SK-N-SH (cell line): Measurements from ENCODE around the gene MYBPH. TPM values are rescaled to one million over a fixed set of nuclear protein-coding genes. Genes with fewer than 3 reads are reported as not detected.

ENCODE experiments used
- CTCF ChIA-PET: fragments of 300-600, 350-600 bp; formaldehyde crosslinking; extraction: SDS; loops from one replicate; lab custom pipeline; 2021; lab: Yijun Ruan, JAX
- POLR2A ChIA-PET: fragments of 350-600 bp; sonication (Branson Sonifier 250); formaldehyde crosslinking; extraction: SDS; loops from one replicate; lab custom pipeline; 2020; ENCODE audit warnings: antibody characterized with exemption, inconsistent platforms; lab: Yijun Ruan, JAX
- DNase-seq: peaks from one replicate; pipeline ENCODE4 v3.0.0; 2012
- H2AFZ ChIP-seq: fragments of 200-600 bp; sonication (generic); 2 replicates; pipeline ENCODE4 v1.8.1; 2016; ENCODE audit warnings: antibody characterized with exemption, mild to moderate bottlenecking, low read depth
- H3F3A ChIP-seq: fragments of 200-600 bp; sonication (generic); replicated peaks from 2 replicates; pipeline ENCODE3; 2016; ENCODE audit warnings: antibody characterized with exemption, mild to moderate bottlenecking; ENCODE audit not compliant: insufficient read depth
- H3K27ac ChIP-seq, 2 experiments: fragments of 200-500 bp in 1 of 2; fragments of 200-600 bp in 1 of 2; sonication (Bioruptor generic) in 1 of 2; sonication (generic), shearing (Covaris generic) in 1 of 2; 2 replicates each; pipeline versions ENCODE4 v1.5.1 to v1.6.1; 2014 to 2016; ENCODE audit warnings: low read depth in 2 of 2, inconsistent platforms in 1 of 2, low read length in 1 of 2, mild to moderate bottlenecking in 1 of 2, mixed read lengths in 1 of 2
- H3K27me3 ChIP-seq: fragments of 200-600 bp; sonication (generic), shearing (Covaris generic); 2 replicates; pipeline ENCODE4 v1.6.1; 2016; ENCODE audit warnings: mixed run types; ENCODE audit not compliant: insufficient read depth
- H3K36me3 ChIP-seq, 2 experiments: fragments of 200-500 bp in 1 of 2; fragments of 200-600 bp in 1 of 2; sonication (Bioruptor generic) in 1 of 2; sonication (generic) in 1 of 2; replicated peaks in 1 of 2; 2 replicates each; pipeline versions ENCODE3 to v1.5.1; 2014 to 2016; ENCODE audit warnings: low read length in 1 of 2, mild to moderate bottlenecking in 1 of 2; ENCODE audit not compliant: insufficient read depth in 2 of 2, control insufficient read depth in 1 of 2
- H3K4me1 ChIP-seq, 2 experiments: fragments of 200-500 bp in 1 of 2; fragments of 200-600 bp in 1 of 2; sonication (Bioruptor generic) in 1 of 2; sonication (generic), shearing (Covaris generic) in 1 of 2; 2 replicates each; pipeline versions ENCODE4 v1.5.1 to v1.6.1; 2014 to 2016; ENCODE audit warnings: low read depth in 1 of 2, low read length in 1 of 2, mixed run types in 1 of 2; ENCODE audit not compliant: insufficient read depth in 2 of 2, control insufficient read depth in 1 of 2
- H3K4me2 ChIP-seq: fragments of 200-600 bp; sonication (generic), shearing (Covaris generic); 2 replicates; pipeline ENCODE4 v1.6.1; 2017; ENCODE audit warnings: mixed run types
- H3K4me3 ChIP-seq, 2 experiments: fragments of 200-500 bp in 1 of 2; fragments of 200-600 bp in 1 of 2; sonication (Bioruptor generic) in 1 of 2; sonication (generic), shearing (Covaris generic) in 1 of 2; 2 replicates each; pipeline versions ENCODE4 v1.5.1 to v1.8.1; 2014 to 2016; ENCODE audit warnings: low read depth in 2 of 2, inconsistent platforms in 1 of 2, low read length in 1 of 2, mild to moderate bottlenecking in 1 of 2, mixed read lengths in 1 of 2, moderate library complexity in 1 of 2
- H3K79me2 ChIP-seq: fragments of 200-600 bp; sonication (generic); 2 replicates; pipeline ENCODE4 v1.8.1; 2017; ENCODE audit warnings: mild to moderate bottlenecking; ENCODE audit not compliant: insufficient read depth
- H3K9ac ChIP-seq: fragments of 200-600 bp; sonication (generic); 2 replicates; pipeline ENCODE4 v1.6.1; 2017; ENCODE audit warnings: mixed run types
- H3K9me2 ChIP-seq: fragments of 200-600 bp; sonication (generic); 2 replicates; pipeline ENCODE4 v1.6.1; 2017; ENCODE audit warnings: mixed run types
- H3K9me3 ChIP-seq: fragments of 200-600 bp; sonication (generic); 2 replicates; pipeline ENCODE4 v1.6.1; 2017; ENCODE audit warnings: mixed run types, mild to moderate bottlenecking, moderate library complexity
- H4K20me1 ChIP-seq: fragments of 200-600 bp; sonication (generic); 2 replicates; pipeline ENCODE4 v1.6.1; 2017; ENCODE audit warnings: mild to moderate bottlenecking, mixed run types; ENCODE audit not compliant: insufficient read depth
- ELF1 ChIP-seq: IDR thresholded peaks from 2 replicates; pipeline ENCODE4 v1.4.0; 2012
- EP300 ChIP-seq, 2 experiments: IDR thresholded peaks; 2 replicates each; pipeline versions ENCODE4 v1.4.0 to v1.6.1; 2012; ENCODE audit warnings: borderline replicate concordance in 1 of 2, low read depth in 1 of 2, low read length in 1 of 2
- EZH2phosphoT487 ChIP-seq: fragments of 200-600 bp; sonication (generic); IDR thresholded peaks from 2 replicates; pipeline ENCODE4 v1.6.1; 2017; ENCODE audit warnings: low read depth, mixed run types, mild to moderate bottlenecking, antibody characterized with exemption, moderate library complexity, borderline replicate concordance
- GATA2 ChIP-seq: sonication (generic); formaldehyde crosslinking; IDR thresholded peaks from 2 replicates; pipeline ENCODE4 v1.5.0; 2020; ENCODE audit warnings: mild to moderate bottlenecking, missing genetic modification reagents
- IRF3 ChIP-seq: fragments of 150-350 bp; IDR thresholded peaks from 2 replicates; pipeline ENCODE4 v1.6.1; 2016; ENCODE audit warnings: mild to moderate bottlenecking, low read depth, low read length
- MAX ChIP-seq: IDR thresholded peaks from 2 replicates; pipeline ENCODE4 v1.4.0; 2012; ENCODE audit warnings: low read depth
- MEF2A ChIP-seq: IDR thresholded peaks from 2 replicates; pipeline ENCODE4 v1.4.0; 2012; ENCODE audit warnings: low read depth, borderline replicate concordance
- MXI1 ChIP-seq: IDR thresholded peaks from 2 replicates; pipeline ENCODE4 v1.6.1; 2012; ENCODE audit warnings: mild to moderate bottlenecking, low read depth, low read length, improper control_type of control experiment
- NFIC ChIP-seq: IDR thresholded peaks from 2 replicates; pipeline ENCODE4 v1.4.0; 2012; ENCODE audit warnings: borderline replicate concordance
- RAD21 ChIP-seq: IDR thresholded peaks from 2 replicates; pipeline ENCODE4 v1.6.1; 2012; ENCODE audit warnings: mild to moderate bottlenecking, low read length
- RCOR1 ChIP-seq: fragments of 150-350 bp; IDR thresholded peaks from 2 replicates; pipeline ENCODE4 v1.6.1; 2017; ENCODE audit warnings: antibody characterized with exemption, low read length
- REST ChIP-seq: IDR thresholded peaks from 2 replicates; pipeline ENCODE4 v1.6.1; 2012; ENCODE audit warnings: mild to moderate bottlenecking, low read depth, low read length, moderate library complexity
- RXRA ChIP-seq: IDR thresholded peaks from 2 replicates; pipeline ENCODE4 v1.4.0; 2012; ENCODE audit warnings: low read depth, mild to moderate bottlenecking, borderline replicate concordance
- SIN3A ChIP-seq: IDR thresholded peaks from 2 replicates; pipeline ENCODE4 v1.6.1; 2012; ENCODE audit warnings: low read depth, mild to moderate bottlenecking, low read length, moderate library complexity, borderline replicate concordance
- SMC3 ChIP-seq: IDR thresholded peaks from 2 replicates; pipeline ENCODE4 v1.6.1; 2012; ENCODE audit warnings: low read depth, low read length, improper control_type of control experiment
- TCF12 ChIP-seq: IDR thresholded peaks from 2 replicates; pipeline ENCODE4 v1.4.0; 2012
- USF1 ChIP-seq: IDR thresholded peaks from 2 replicates; pipeline ENCODE4 v1.4.0; 2012; ENCODE audit warnings: low read depth, borderline replicate concordance
- YY1 ChIP-seq: IDR thresholded peaks from 2 replicates; pipeline ENCODE4 v1.4.0; 2012; ENCODE audit warnings: low read depth, mild to moderate bottlenecking
- WGBS: methylation state at CpG from one replicate; pipeline ENCODE4 v1.1.6; 2017; ENCODE audit warnings: low lambda C conversion rate; 5-methylcytosine and 5-hydroxymethylcytosine counted together
- polyA plus RNA-seq, 3 experiments: library from polyadenylated mRNA; depleted of rRNA; stranded (reverse); fragments of >200 nt; gene quantifications; 2 replicates each; pipeline ENCODE4 v1.2.3, GENCODE V29; 2012

Gene MYBPH
- polyA plus RNA-seq, 1 of the 3 experiments (the other 2 are of a cell fraction): 0.12 TPM

- POLR2A ChIA-PET: no interaction called here
- Histone ChIP-seq H3K4me3 (no peak overlapping the region), H3K27ac (no peak overlapping the region), H3K9ac (no peak overlapping the region), H3F3A (no peaks in the 10 kb centered on the region), H2AFZ (no peak overlapping the region), H3K4me1 (no peaks in the 10 kb centered on the region; a peak in 1 of 4 replicates), H3K4me2 (no peak overlapping the region), H3K9me2 (no peaks in the 10 kb centered on the region), H3K36me3 (no peaks in the 10 kb centered on the region), H3K79me2 (no peaks in the 10 kb centered on the region), H3K27me3 (no peaks in the 10 kb centered on the region; the same call in 1 of the 2 replicates), H4K20me1 (no peaks in the 10 kb centered on the region), H3K9me3 (no peaks in the 10 kb centered on the region)
- no peak for TF ChIP-seq MAX
- TF ChIP-seq GATA2 (CRISPR knock-in tag): no peak
- no peak for TF ChIP-seq ELF1
- TF ChIP-seq EP300 (IDR thresholded peaks at IDR 0.05; ENCODE audit: borderline replicate concordance in 1 of 2, low read depth in 1 of 2, low read length in 1 of 2): no peak
- no peak for TF ChIP-seq MXI1
- no peak for TF ChIP-seq RXRA
- no peak for TF ChIP-seq SMC3
- TF ChIP-seq MEF2A: no peak
- TF ChIP-seq NFIC: no peak
- TF ChIP-seq RAD21: no peak
- TF ChIP-seq EZH2phosphoT487: no peak
- TF ChIP-seq IRF3: no peak
- no peak for TF ChIP-seq SIN3A
- TF ChIP-seq RCOR1: no peak
- TF ChIP-seq YY1: no peak
- no peak for TF ChIP-seq USF1
- TF ChIP-seq TCF12: no peak
- TF ChIP-seq REST: no peak
- no peak for DNase-seq
- CTCF ChIA-PET: interaction anchor here (0.9 to 23.6 kb wide), 8 partner anchors 9 to 167 kb away, joined by 3 to 602 read pairs (median 11); partner anchors contain the start of gene ADORA1
- WGBS: 90% methylated on average over 5 of the region's 5 CpGs
These were observed 30.6 kb upstream of the MYBPH start for GRCh38 chr1:203206129-203206687.
